Skin epidermis (tissue), 12 donors: ENCODE results near the gene AMIGO3.
"Not testable (repeated sequence)": the region's sequence is repeated elsewhere in the genome, so short reads cannot be mapped to it uniquely, and the experiment has no call there.

ENCODE experiments used
- H3K27ac ChIP-seq, 21 experiments: fragments of 200-600 bp; sonication (generic) in 11 of 21; one replicate each; pipeline ENCODE4 v1.5.0; 2020; ENCODE audit warnings: mild to moderate bottlenecking in 3 of 21, inconsistent platforms in 2 of 21, moderate library complexity in 2 of 21
- H3K4me3 ChIP-seq, 7 experiments: fragments of 200-600 bp; sonication (generic) in 2 of 7; one replicate each; pipeline ENCODE4 v1.5.0; 2020; ENCODE audit warnings: inconsistent platforms in 2 of 7, mild to moderate bottlenecking in 2 of 7, moderate library complexity in 1 of 7

Gene AMIGO3

DNA sequence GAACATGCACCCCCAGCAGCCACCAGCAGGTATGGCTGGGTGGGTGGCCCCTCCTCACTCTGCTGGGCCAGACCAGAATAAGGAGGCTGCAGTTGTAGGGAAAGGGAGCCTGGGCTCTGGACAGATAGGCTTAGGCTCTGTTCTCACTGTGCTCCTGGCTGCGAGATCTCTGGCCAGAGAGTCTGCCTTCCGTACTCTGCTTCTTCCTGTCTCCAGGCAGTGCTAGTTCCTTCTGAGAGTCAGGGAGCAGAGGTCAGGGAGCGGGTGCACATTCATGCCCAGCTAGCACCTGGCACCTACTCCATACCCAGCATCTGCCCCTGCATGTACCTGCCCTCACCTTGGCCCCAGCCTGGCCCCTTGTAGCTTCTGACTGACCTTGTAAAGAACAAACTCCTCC is 28.0 kb downstream of the AMIGO3 start:
- H3K27ac ChIP-seq = peak overlapping the region in 1 of 21 experiments; percentile 1
- not testable (repeated sequence) for H3K4me3 ChIP-seq

GRCh38 chr3:49690856-49691255 is 28.6 kb downstream of the AMIGO3 start:
- H3K27ac ChIP-seq = peak overlapping the region in 1 of 21 experiments; percentile 34
- H3K4me3 ChIP-seq = not testable (repeated sequence)

GRCh38 chr3:49689908-49690624 is 29.4 kb downstream of the AMIGO3 start:
- H3K27ac ChIP-seq = peak overlapping the region in 20 of 21 experiments; percentile 66 to 94 (median 88)
- peak overlapping the region; percentile 89 to 100 (median 98) for H3K4me3 ChIP-seq

GRCh38 chr3:49689046-49689907 is 30.2 kb downstream of the AMIGO3 start, which contains the start of the genes MST1 and RNF123:
TSS of gene MST1 (minus strand) at chr3:49689474. CDS start at chr3:49688691, 783 bp downstream.
TSS of gene RNF123 (plus strand) at chr3:49689557. CDS start at chr3:49691166, 1,609 bp downstream.
- Histone ChIP-seq H3K4me3 (peak within 1 kb of the TSS; percentile 89 to 100 (median 98)), H3K27ac (peak within 1 kb of the TSS; percentile 54 to 94 (median 88))

- Histone ChIP-seq H3K27ac (peak overlapping the region in 20 of 21 experiments; percentile 29 to 94 (median 88)), H3K4me3 (peak overlapping the region; percentile 89 to 100 (median 98))
Measured at GRCh38 chr3:49688338-49689045, 31.0 kb downstream of the AMIGO3 start.

GRCh38 chr3:49687424-49687795 is 32.1 kb downstream of the AMIGO3 start:
- not testable (repeated sequence) for H3K27ac ChIP-seq
- peak overlapping the region in 3 of 7 experiments; percentile 29 to 40 (median 36) for H3K4me3 ChIP-seq

DNA sequence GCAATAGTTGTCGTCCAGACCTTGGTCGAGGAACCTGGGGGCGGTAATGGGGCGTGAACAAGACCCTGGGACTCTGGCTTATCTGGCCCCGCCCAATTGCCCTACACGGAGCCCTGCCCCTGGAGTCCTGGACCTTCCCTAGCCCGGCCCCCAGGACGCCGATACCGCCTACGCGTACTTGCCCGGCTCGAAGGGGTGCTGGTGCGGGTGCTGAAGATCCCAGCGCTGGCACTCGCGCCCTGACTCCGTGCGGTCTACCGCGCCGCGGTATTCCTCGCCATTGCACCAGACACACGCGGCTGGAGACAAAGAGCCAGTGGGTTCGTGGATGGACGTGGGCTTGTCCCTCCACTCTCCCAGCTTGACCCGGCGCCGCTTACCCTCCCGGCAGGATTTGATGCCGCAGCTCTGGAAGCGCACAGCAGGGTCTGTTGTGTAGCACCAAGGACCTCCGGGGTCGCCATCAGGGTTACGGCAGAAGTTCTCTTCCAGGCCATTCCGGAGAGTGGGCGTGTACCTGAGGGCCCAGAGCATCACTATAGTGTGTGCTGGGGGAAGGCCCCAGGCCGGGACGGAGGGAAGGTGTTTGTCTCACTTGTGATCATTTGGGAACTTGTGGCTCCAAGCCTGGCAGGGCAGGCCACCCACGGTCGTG is 32.6 kb downstream of the AMIGO3 start:
- peak overlapping the region in 5 of 21 experiments; percentile 17 to 62 (median 35) for H3K27ac ChIP-seq
- peak overlapping the region in 6 of 7 experiments; percentile 4 to 40 (median 32) for H3K4me3 ChIP-seq

DNA sequence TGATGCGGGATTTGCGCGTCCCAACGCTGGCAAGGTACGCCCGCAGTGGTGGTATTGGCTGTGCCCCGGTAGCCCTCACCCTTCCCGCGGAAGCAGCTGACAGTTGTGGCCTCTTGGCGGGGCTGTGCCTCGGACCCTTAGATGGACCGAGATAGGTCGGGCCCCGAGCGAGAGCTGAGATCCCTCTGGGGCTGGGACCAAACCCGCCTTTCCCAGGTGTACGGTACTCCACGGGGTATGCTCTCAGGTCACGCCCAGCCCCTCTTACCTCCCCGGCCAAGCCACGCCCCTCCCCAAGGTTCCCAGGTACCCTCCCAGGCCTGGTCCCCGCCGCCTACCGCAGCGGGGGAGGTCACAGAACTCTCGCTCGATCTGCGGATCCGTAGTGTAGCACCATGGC is 33.1 kb downstream of the AMIGO3 start:
- Histone ChIP-seq H3K4me3 (peak overlapping the region in 6 of 7 experiments; percentile 4 to 40 (median 32)), H3K27ac (peak overlapping the region in 5 of 21 experiments; percentile 17 to 62 (median 35))

GRCh38 chr3:49685846-49686245 is 33.6 kb downstream of the AMIGO3 start:
- H3K27ac ChIP-seq = not testable (repeated sequence)
- peak overlapping the region in 4 of 7 experiments; percentile 29 to 40 (median 36) for H3K4me3 ChIP-seq

- H3K27ac ChIP-seq, H3K4me3 ChIP-seq: not testable (repeated sequence)
Measured at GRCh38 chr3:49685103-49685502, 34.4 kb downstream of the AMIGO3 start.

DNA sequence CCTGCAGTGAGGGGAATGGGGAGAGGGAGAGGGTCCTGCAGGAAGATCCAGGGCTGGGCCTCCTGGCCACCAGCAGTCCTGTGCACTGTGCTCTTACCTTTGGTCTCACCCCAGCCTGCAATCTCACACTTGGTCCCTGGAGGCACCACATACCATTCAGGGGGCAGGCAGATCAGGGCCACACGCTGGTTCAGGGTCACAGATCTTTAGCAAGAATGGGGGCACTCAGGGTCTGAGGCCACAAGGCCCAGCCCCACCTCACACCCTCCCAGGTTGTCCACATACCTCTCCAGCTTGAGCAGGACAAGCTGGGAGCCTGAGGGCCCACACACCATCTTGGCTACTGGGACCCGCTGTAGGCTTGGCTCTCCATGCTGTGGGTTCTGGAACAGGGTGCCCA is 35.0 kb downstream of the AMIGO3 start:
- not testable (repeated sequence) for H3K27ac ChIP-seq, H3K4me3 ChIP-seq

DNA sequence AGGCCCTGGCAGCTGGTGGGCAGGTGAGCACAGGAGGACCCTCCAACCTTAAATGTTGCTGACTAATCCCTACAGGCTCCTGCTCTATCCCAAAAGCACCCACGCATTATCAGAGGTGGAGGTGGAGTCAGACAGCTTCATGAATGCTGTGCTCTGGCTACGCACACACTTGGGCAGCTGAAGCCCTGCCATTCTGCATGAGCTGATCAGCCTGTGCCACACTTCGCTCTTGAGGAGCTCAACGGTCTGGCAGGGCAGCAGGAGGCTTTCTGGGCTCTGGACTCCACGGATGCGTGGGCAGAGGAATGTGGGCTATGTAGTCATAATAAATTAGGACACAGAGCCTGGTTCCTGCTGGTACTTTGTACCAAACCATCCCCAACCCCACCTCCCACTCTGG is 36.3 kb downstream of the AMIGO3 start:
- Histone ChIP-seq H3K27ac (no peak overlapping the region), H3K4me3 (no peak overlapping the region)

DNA sequence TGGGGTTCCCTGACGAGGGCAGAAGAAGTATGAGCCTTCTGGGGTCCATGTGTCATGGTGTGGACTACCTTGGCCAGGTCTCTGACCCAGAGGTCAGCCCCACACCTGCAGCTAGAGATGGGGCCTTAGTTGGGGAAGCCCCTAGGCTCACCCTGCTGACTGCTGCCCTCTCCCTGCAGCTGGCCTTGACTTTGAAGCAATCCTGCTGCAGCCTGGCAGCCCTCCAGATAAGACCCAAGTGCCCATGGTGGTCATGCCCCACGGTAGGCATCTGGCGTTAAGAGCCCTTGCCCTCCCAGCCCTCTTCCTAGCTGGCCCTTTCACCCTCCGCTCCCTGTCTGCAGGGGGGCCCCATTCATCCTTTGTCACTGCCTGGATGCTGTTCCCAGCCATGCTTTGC is 37.9 kb downstream of the AMIGO3 start:
- H3K27ac ChIP-seq = no peak overlapping the region

DNA sequence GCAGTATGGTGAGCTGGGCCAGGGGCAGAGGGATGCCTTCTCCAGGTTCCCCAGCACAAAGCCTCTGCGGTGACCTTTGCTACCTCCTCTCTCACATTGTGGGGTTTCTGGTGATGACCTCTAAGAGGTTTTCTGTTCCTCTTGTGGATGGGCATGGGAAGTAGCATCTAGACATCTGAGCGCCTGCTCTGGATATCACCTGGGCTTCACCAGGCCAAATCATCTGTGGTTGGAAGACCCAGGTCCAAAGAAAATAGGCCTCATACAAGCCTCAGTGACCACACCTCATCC is 38.3 kb downstream of the AMIGO3 start:
- Histone ChIP-seq H3K4me3 (no peak overlapping the region), H3K27ac (no peak overlapping the region)

More for the DNA sequence above, 37.9 kb downstream of the AMIGO3 start:
- no peak overlapping the region for H3K4me3 ChIP-seq

DNA sequence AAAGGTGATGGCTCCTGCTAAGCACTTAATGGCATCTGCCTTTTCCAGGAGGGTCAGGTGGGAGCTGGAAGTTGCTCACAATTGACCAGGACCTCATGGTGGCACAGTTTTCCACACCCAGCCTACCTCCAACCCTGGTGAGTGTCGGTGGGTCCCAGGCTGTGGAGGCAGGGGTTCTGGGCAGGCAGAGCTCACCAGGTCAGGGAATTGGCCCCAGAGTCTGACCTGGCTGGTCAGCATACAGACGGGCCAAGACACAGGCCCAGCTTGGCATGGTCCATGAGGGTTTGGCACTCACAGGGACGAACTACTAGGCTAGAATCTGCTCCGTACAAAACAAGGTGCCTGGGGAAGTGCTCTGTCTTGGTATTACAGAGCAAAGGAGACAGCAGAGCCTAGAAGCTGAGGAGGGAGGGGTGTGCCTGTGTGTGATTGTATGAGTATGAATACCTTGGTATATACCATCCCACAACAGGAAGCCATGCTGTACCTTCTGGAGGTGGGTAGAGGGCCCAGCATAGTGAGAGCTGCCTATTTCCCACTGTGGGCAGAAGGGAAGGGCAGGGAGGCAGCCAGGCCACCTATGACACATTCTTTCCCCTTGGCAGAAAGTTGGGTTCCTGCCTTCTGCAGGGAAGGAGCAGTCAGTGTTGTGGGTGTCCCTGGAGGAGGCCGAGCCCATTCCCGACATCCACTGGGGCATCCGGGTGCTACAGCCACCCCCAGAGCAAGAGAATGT is 38.8 kb downstream of the AMIGO3 start:
- Histone ChIP-seq H3K27ac (no peak overlapping the region), H3K4me3 (no peak overlapping the region)

- Histone ChIP-seq H3K27ac (no peak overlapping the region), H3K4me3 (no peak overlapping the region)
Measured at GRCh38 chr3:49675912-49676311, 43.6 kb downstream of the AMIGO3 start.

GRCh38 chr3:49674497-49674983 is 44.9 kb downstream of the AMIGO3 start:
- H3K4me3 ChIP-seq = peak overlapping the region; percentile 66 to 98 (median 72)
- peak overlapping the region; percentile 56 to 98 (median 90) for H3K27ac ChIP-seq

DNA sequence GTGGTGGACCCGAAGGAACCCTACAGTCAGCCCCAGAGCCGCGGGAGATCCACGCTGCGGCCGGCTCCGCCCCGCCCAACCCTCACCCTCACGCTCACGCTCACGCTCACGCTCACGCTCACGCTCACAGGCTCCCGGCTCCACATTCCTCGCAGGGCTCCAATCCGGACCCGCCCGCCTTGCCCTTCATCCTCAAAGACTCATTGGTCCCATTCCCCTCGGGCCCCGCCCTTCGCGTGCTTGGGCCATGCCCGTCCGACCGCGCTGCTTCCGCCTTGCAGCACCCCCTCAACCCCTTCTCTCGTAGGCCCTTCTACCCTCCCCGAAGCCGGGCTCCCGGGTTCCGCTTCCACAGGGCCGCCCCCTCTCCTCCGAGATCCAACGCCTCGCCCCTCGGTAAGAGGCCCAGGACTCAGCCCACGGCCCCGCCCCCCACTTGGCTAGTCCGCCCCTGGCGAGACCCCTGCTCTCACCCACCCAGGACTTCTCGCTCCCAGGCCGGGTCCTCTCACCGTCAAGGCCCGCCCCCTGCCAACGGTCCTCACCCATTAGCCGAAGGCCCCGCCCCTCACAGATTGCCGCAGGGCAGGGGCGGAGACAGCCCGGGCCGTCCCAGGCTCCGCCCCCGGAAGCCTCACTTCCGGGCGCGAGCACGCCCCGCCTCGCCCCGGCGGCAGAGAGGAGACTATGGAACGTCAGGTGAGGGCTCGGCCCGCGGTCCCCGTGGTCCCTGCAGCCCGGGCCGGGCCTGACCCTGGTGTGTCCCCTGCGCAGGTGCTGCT is 45.6 kb downstream of the AMIGO3 start, which contains the start of gene APEH:
Gene APEH, plus strand, starts transcription at position 637 of the 782 bp plus-strand sequence. Its CDS starts 51 bp downstream, at position 688.
- Histone ChIP-seq H3K4me3 (peak within 1 kb of the TSS; percentile 66 to 98 (median 72)), H3K27ac (peak within 1 kb of the TSS; percentile 56 to 98 (median 90))
